H9 (cell line): ENCODE data around the gene ICE2. TPM values are rescaled to one million over a fixed set of nuclear protein-coding genes. Genes with fewer than 3 reads are reported as not detected.

Source experiments
- DNase-seq: peaks from one replicate; pipeline ENCODE4 v3.0.0-alpha.2; 2017
- H2AFZ ChIP-seq: one replicate; pipeline ENCODE4 v1.6.1; 2013; ENCODE audit warnings: mild to moderate bottlenecking, low read length, control low read depth, moderate library complexity
- H2AK5ac ChIP-seq: 2 replicates; pipeline ENCODE4 v1.6.1; 2013; ENCODE audit warnings: low read length, control low read depth, mixed read lengths; ENCODE audit not compliant: insufficient read length
- H2BK120ac ChIP-seq: one replicate; pipeline ENCODE4 v1.6.1; 2013; ENCODE audit warnings: low read depth, mild to moderate bottlenecking, low read length, control low read depth, inconsistent platforms; ENCODE audit not compliant: poor library complexity, severe bottlenecking
- H2BK12ac ChIP-seq: 2 replicates; pipeline ENCODE4 v1.6.1; 2013; ENCODE audit warnings: low read length, control low read depth, mixed read lengths, low read depth; ENCODE audit not compliant: insufficient read length
- H2BK15ac ChIP-seq: 2 replicates; pipeline ENCODE4 v1.6.1; 2013; ENCODE audit warnings: low read depth, low read length, control low read depth
- H2BK20ac ChIP-seq: one replicate; pipeline ENCODE4 v1.6.1; 2013; ENCODE audit warnings: low read depth, mild to moderate bottlenecking, low read length, control low read depth, inconsistent platforms; ENCODE audit not compliant: poor library complexity, severe bottlenecking
- H2BK5ac ChIP-seq: 2 replicates; pipeline ENCODE4 v1.6.1; 2013; ENCODE audit warnings: low read length, control low read depth, mixed read lengths; ENCODE audit not compliant: insufficient read length
- H3K14ac ChIP-seq: 2 replicates; pipeline ENCODE4 v1.6.1; 2013; ENCODE audit warnings: low read length, control low read depth; ENCODE audit not compliant: insufficient read depth
- H3K18ac ChIP-seq: 2 replicates; pipeline ENCODE4 v1.6.1; 2013; ENCODE audit warnings: low read depth, mild to moderate bottlenecking, mixed read lengths, low read length, control low read depth; ENCODE audit not compliant: insufficient read length
- H3K23ac ChIP-seq: 2 replicates; pipeline ENCODE4 v1.6.1; 2013; ENCODE audit warnings: low read length, control low read depth, mixed read lengths, low read depth; ENCODE audit not compliant: insufficient read length
- H3K23me2 ChIP-seq: 2 replicates; pipeline ENCODE4 v1.6.1; 2013; ENCODE audit warnings: low read depth, mild to moderate bottlenecking, mixed read lengths, low read length, control low read depth; ENCODE audit not compliant: insufficient read length, poor library complexity, severe bottlenecking
- H3K27ac ChIP-seq: 2 replicates; pipeline ENCODE4 v1.5.1; 2013; ENCODE audit warnings: low read length, control low read depth, mixed read lengths, low read depth; ENCODE audit not compliant: insufficient read length
- H3K27me3 ChIP-seq: 2 replicates; pipeline ENCODE4 v1.6.1; 2013; ENCODE audit warnings: low read length, control low read depth, inconsistent platforms; ENCODE audit not compliant: insufficient read depth
- H3K4ac ChIP-seq: 2 replicates; pipeline ENCODE4 v1.6.1; 2013; ENCODE audit warnings: low read depth, mild to moderate bottlenecking, control low read depth, inconsistent platforms, low read length, moderate library complexity
- H3K4me1 ChIP-seq: 2 replicates; pipeline ENCODE4 v1.6.1; 2013; ENCODE audit warnings: low read length, control low read depth, inconsistent platforms; ENCODE audit not compliant: insufficient read depth
- H3K4me2 ChIP-seq: 2 replicates; pipeline ENCODE4 v1.6.1; 2013; ENCODE audit warnings: low read length, control low read depth, mixed read lengths; ENCODE audit not compliant: insufficient read length, insufficient read depth
- H3K56ac ChIP-seq: 2 replicates; pipeline ENCODE4 v1.6.1; 2013; ENCODE audit warnings: low read depth, mild to moderate bottlenecking, mixed read lengths, low read length, control low read depth; ENCODE audit not compliant: insufficient read length
- H3K79me1 ChIP-seq: 2 replicates; pipeline ENCODE4 v1.6.1; 2013; ENCODE audit warnings: low read depth, mild to moderate bottlenecking, moderate library complexity, low read length, control low read depth, inconsistent platforms; ENCODE audit not compliant: insufficient read depth, poor library complexity, severe bottlenecking
- H3K79me2 ChIP-seq: 2 replicates; pipeline ENCODE4 v1.6.1; 2013; ENCODE audit warnings: low read length, control low read depth, inconsistent platforms; ENCODE audit not compliant: insufficient read depth
- H3K9ac ChIP-seq: 2 replicates; pipeline ENCODE4 v1.6.1; 2013; ENCODE audit warnings: low read length, control low read depth, mixed read lengths; ENCODE audit not compliant: insufficient read length; ENCODE audit errors: extremely low read depth
- H3K9me3 ChIP-seq: one replicate; pipeline ENCODE4 v1.6.1; 2013; ENCODE audit warnings: low read depth, low read length, inconsistent platforms; ENCODE audit not compliant: control insufficient read depth
- H3T11ph ChIP-seq: one replicate; pipeline ENCODE4 v1.6.1; 2013; ENCODE audit warnings: mild to moderate bottlenecking, low read length, control low read depth, inconsistent platforms
- H4K20me1 ChIP-seq: one replicate; pipeline ENCODE4 v1.6.1; 2013; ENCODE audit not compliant: control insufficient read depth, insufficient read length, insufficient read depth
- H4K5ac ChIP-seq: 2 replicates; pipeline ENCODE4 v1.6.1; 2013; ENCODE audit warnings: low read depth, mild to moderate bottlenecking, mixed read lengths, low read length, control low read depth; ENCODE audit not compliant: insufficient read length
- H4K8ac ChIP-seq: replicated peaks from 2 replicates; pipeline ENCODE4 v1.6.1; 2013; ENCODE audit warnings: low read length, control low read depth, mixed read lengths, low read depth; ENCODE audit not compliant: insufficient read length
- H4K91ac ChIP-seq: 2 replicates; pipeline ENCODE4 v1.6.1; 2013; ENCODE audit warnings: low read depth, mild to moderate bottlenecking, moderate library complexity, mixed read lengths, low read length, control low read depth; ENCODE audit not compliant: insufficient read length
- H3K27ac Mint-ChIP-seq, 3 experiments: 2 replicates in 2 of 3; 3 replicates in 1 of 3; pipeline ENCODE4 v1.8.0; 2020 to 2021; ENCODE audit warnings: mixed read lengths in 3 of 3, mild to moderate bottlenecking in 1 of 3, moderate library complexity in 1 of 3
- H3K27me3 Mint-ChIP-seq: 2 replicates; pipeline ENCODE4 v1.8.0; 2021; ENCODE audit warnings: low read depth, mild to moderate bottlenecking, moderate library complexity, mixed read lengths
- H3K36me3 Mint-ChIP-seq, 3 experiments: 2 replicates in 2 of 3; 3 replicates in 1 of 3; pipeline ENCODE4 v1.8.0; 2020 to 2021; ENCODE audit warnings: low read depth in 3 of 3, mixed read lengths in 3 of 3; ENCODE audit not compliant: insufficient read depth in 1 of 3
- H3K4me1 Mint-ChIP-seq, 2 experiments: 2 replicates each; pipeline ENCODE4 v1.8.0; 2020; ENCODE audit warnings: mixed read lengths in 2 of 2
- H3K4me3 Mint-ChIP-seq, 2 experiments: 2 replicates in 1 of 2; 3 replicates in 1 of 2; pipeline ENCODE4 v1.8.0; 2020 to 2021; ENCODE audit warnings: mild to moderate bottlenecking in 2 of 2, mixed read lengths in 2 of 2, moderate library complexity in 1 of 2
- H3K9me3 Mint-ChIP-seq, 2 experiments: 2 replicates in 1 of 2; 3 replicates in 1 of 2; pipeline ENCODE4 v1.8.0; 2020; ENCODE audit warnings: mild to moderate bottlenecking in 2 of 2, mixed read lengths in 2 of 2, moderate library complexity in 1 of 2
- CTCF ChIP-seq: fragments of 200-600 bp; sonication (generic); conservative IDR thresholded peaks from 3 replicates; pipeline ENCODE4 v1.8.0; 2021; ENCODE audit warnings: antibody characterized with exemption, mild to moderate bottlenecking
- WGBS: extraction: QIAGEN DNeasy Blood & Tissue Kit; methylation state at CpG from one replicate; pipeline ENCODE4 v1.1.7; 2013; ENCODE audit warnings: missing lambda C conversion rate, low lambda C conversion rate, mixed read lengths; ENCODE audit not compliant: insufficient read length; ENCODE audit errors: extremely low coverage; 5-methylcytosine and 5-hydroxymethylcytosine counted together
- total RNA-seq: library from RNA; stranded (reverse); gene quantifications from 2 replicates; pipeline ENCODE4 v1.2.1, GENCODE V29; 2021

Gene ICE2
- total RNA-seq, 1 experiment from 2014 or later: 76.3 TPM

- H4K5ac ChIP-seq: no peak overlapping the region
- no peak overlapping the region for H3K23ac ChIP-seq
- no peak overlapping the region for H3K4ac ChIP-seq
- no peak overlapping the region for H2BK120ac ChIP-seq
- no peak overlapping the region for H2BK15ac ChIP-seq
- H3K79me1 ChIP-seq: no peaks in the 10 kb centered on the region
- H3K56ac ChIP-seq: no peak overlapping the region
- H4K8ac ChIP-seq: no peak overlapping the region
- no peak overlapping the region for H3T11ph ChIP-seq
- no peak overlapping the region for H3K4me3 Mint-ChIP-seq
- H4K20me1 ChIP-seq: no peaks in the 10 kb centered on the region
- no peak overlapping the region; a peak in 1 of 7 replicates for H3K27ac Mint-ChIP-seq
- no peak overlapping the region for H3K14ac ChIP-seq
- peaks cover 0 to 6% of the 10 kb centered on the region in 2 experiments; a peak in 2 of 4 replicates for H3K4me1 Mint-ChIP-seq
- no peaks in the 10 kb centered on the region for H3K27me3 ChIP-seq
- no peak overlapping the region for H2BK20ac ChIP-seq
- no peaks in the 10 kb centered on the region for H3K23me2 ChIP-seq
- H3K18ac ChIP-seq: no peak overlapping the region
- H3K79me2 ChIP-seq: no peaks in the 10 kb centered on the region
- no peak overlapping the region for H3K9ac ChIP-seq
- H2BK12ac ChIP-seq: no peak overlapping the region
- no CpG with 5 or more reads among the region's 5 CpGs for WGBS
- H3K36me3 Mint-ChIP-seq: peaks cover 0 to 43% (median 12%) of the 10 kb centered on the region in 3 experiments; a peak in 6 of 7 replicates
- no peak overlapping the region for H3K4me2 ChIP-seq
- no peak for TF ChIP-seq CTCF
- H3K27ac ChIP-seq: no peak overlapping the region
- no peaks in the 10 kb centered on the region for H3K27me3 Mint-ChIP-seq
- H2AFZ ChIP-seq: no peak overlapping the region
- no peaks in the 10 kb centered on the region for H3K4me1 ChIP-seq
- no peak overlapping the region for H2BK5ac ChIP-seq
- no peak overlapping the region for H2AK5ac ChIP-seq
- no peaks in the 10 kb centered on the region for H3K9me3 Mint-ChIP-seq
- no peak for DNase-seq
- no peak overlapping the region for H4K91ac ChIP-seq
- H3K9me3 ChIP-seq: no peaks in the 10 kb centered on the region
Measured at GRCh38 chr15:60510006-60510405, 31.1 kb upstream of the ICE2 start.
